ENCODE measurements around the gene KCTD20. TPM values are rescaled to one million over a fixed set of nuclear protein-coding genes. Genes with fewer than 3 reads are reported as not detected.
A peak's percentile ranks its signal among the peaks of the same experiment; 100 is the strongest.

KCTD20 gene
- total and polyA plus RNA-seq, 2 of the 13 experiments (the other 11 are each of a cell fraction or from before 2014, with no cell fraction given): 52.7 to 67.1 TPM

- 0 out of 2 replicates have a peak, but pooled peaks have one; percentile 29 for TF ChIP-seq NFKBIZ (CRISPR knock-in tag; IDR thresholded peaks at IDR 0.05)
- no peak for TF ChIP-seq MED1 (CRISPR knock-in tag; IDR thresholded peaks at IDR 0.05)
- TF ChIP-seq GATAD2A (CRISPR knock-in tag; IDR thresholded peaks at IDR 0.05): peak; percentile 23
- TF ChIP-seq ZMYM3 (CRISPR knock-in tag; IDR thresholded peaks at IDR 0.05): no peak
- TF ChIP-seq ARNT (IDR thresholded peaks at IDR 0.05): no peak
- no peak for TF ChIP-seq CREB3 (CRISPR knock-in tag; IDR thresholded peaks at IDR 0.05)
- TF ChIP-seq, protein P1, sequence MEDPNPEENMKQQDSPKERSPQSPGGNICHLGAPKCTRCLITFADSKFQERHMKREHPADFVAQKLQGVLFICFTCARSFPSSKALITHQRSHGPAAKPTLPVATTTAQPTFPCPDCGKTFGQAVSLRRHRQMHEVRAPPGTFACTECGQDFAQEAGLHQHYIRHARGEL (CRISPR knock-in tag; IDR thresholded peaks at IDR 0.05): no peak
- TF ChIP-seq ZNF567 (CRISPR knock-in tag; IDR thresholded peaks at IDR 0.05; ENCODE audit: borderline replicate concordance): 0 out of 2 replicates have a peak, but pooled peaks have one; percentile 32
- 0 out of 2 replicates have a peak, but pooled peaks have one; percentile 1 for TF ChIP-seq ATF2 (CRISPR knock-in tag; IDR thresholded peaks at IDR 0.05)
- 0 out of 2 replicates have a peak, but pooled peaks have one; percentile 7 for TF ChIP-seq NKX3-1 (CRISPR knock-in tag; IDR thresholded peaks at IDR 0.05)
- 0 out of 2 replicates have a peak, but pooled peaks have one; percentile 51 for TF ChIP-seq TGIF2 (CRISPR knock-in tag; IDR thresholded peaks at IDR 0.05)
- TF ChIP-seq MYNN (CRISPR knock-in tag; IDR thresholded peaks at IDR 0.05; ENCODE audit: low read depth): peak; percentile 92; the same call in 1 of the 2 replicates
- 0 out of 2 replicates have a peak, but pooled peaks have one; percentile 35 for TF ChIP-seq ATF6 (CRISPR knock-in tag; conservative IDR thresholded peaks at IDR 0.05)
- TF ChIP-seq, protein P2, sequence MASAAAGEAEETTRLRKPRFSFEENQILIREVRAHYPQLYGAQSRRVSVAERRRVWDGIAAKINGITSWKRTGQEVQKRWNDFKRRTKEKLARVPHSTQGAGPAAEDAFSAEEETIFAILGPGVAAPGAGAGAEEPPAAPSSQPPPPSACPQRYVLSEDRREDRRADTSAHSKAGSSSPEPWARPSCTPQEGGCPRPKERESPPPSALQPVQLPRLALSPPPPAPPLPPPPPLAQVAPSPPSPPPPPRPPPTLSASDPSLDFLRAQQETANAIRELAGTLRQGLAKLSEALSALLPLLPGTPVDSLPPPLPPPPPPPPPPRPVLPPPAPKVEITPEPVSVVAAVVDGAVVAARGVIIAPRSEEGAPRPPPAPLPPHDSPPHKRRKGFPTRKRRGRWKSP (CRISPR knock-in tag; IDR thresholded peaks at IDR 0.05): 0 out of 2 replicates have a peak, but pooled peaks have one; percentile 45
- 0 out of 2 replicates have a peak, but pooled peaks have one; percentile 23 for TF ChIP-seq HOMEZ (CRISPR knock-in tag; IDR thresholded peaks at IDR 0.05; ENCODE audit: low read depth)
- TF ChIP-seq, protein P3, sequence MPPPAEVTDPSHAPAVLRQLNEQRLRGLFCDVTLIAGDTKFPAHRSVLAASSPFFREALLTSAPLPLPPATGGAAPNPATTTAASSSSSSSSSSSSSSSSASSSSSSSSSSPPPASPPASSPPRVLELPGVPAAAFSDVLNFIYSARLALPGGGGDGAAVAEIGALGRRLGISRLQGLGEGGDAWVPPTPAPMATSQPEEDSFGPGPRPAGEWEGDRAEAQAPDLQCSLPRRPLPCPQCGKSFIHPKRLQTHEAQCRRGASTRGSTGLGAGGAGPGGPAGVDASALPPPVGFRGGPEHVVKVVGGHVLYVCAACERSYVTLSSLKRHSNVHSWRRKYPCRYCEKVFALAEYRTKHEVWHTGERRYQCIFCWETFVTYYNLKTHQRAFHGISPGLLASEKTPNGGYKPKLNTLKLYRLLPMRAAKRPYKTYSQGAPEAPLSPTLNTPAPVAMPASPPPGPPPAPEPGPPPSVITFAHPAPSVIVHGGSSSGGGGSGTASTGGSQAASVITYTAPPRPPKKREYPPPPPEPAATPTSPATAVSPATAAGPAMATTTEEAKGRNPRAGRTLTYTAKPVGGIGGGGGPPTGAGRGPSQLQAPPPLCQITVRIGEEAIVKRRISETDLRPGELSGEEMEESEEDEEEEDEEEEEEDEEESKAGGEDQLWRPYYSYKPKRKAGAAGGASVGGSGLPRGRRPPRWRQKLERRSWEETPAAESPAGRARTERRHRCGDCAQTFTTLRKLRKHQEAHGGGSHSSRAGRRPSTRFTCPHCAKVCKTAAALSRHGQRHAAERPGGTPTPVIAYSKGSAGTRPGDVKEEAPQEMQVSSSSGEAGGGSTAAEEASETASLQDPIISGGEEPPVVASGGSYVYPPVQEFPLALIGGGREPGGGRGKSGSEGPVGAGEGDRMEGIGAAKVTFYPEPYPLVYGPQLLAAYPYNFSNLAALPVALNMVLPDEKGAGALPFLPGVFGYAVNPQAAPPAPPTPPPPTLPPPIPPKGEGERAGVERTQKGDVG (CRISPR knock-in tag; IDR thresholded peaks at IDR 0.05; ENCODE audit: borderline replicate concordance): no peak
Observed at GRCh38 chr6:36443471-36444428, 950 bp downstream of the KCTD20 start (continued).

Data from HepG2 (cell line).